ENCODE results near the gene GFRA1. TPM values are rescaled to one million over a fixed set of nuclear protein-coding genes. Genes with fewer than 3 reads are reported as not detected.

GFRA1 gene
- total RNA-seq, 8 experiments from 2014 or later, result 0.77 to 136 (median 50.2) TPM

GRCh38 chr10:116026725-116027124 lies 246.3 kb downstream of the GFRA1 start:
- peak in 2 of 8 experiments; percentile 22 to 54 for ATAC-seq (replicated peaks in 6 of 8)
- 17 to 97% (median 60%) methylated on average over 1 to 6 of the region's 6 CpGs; no CpG with 5 or more reads in 3 of the 10 experiments for WGBS, 10 experiments
- H3K4me3 ChIP-seq, result no peak overlapping the region
- in situ Hi-C loops (cut with MboI; ENCODE audit: low pct_unique_long_range_greater_than_20kb in 2 of 9, low sequenced_read_pairs in 9 of 9, unreplicated experiment in 9 of 9), result no loop called here
- H3K4me1 ChIP-seq (replicated peaks in 1 of 2), result peaks cover 0 to 9% of the 10 kb centered on the region in 2 donors
- no peak overlapping the region for H3K27ac ChIP-seq

- WGBS, 10 experiments, result 80 to 100% (median 100%) methylated on average over 1 of the region's 1 CpG; no CpG with 5 or more reads in 6 of the 10 experiments
- H3K4me3 ChIP-seq, result no peak overlapping the region
- in situ Hi-C loops (cut with MboI; ENCODE audit: low pct_unique_long_range_greater_than_20kb in 2 of 9, low sequenced_read_pairs in 9 of 9, unreplicated experiment in 9 of 9), result no loop called here
- H3K27ac ChIP-seq, result no peak overlapping the region
- ATAC-seq (replicated peaks in 6 of 8), result peak in 1 of 8 experiments; percentile 39
- H3K4me1 ChIP-seq (replicated peaks in 1 of 2), result peaks cover 0 to 9% of the 10 kb centered on the region in 2 donors
These were observed 246.7 kb downstream of the GFRA1 start for GRCh38 chr10:116026315-116026714.

- H3K27ac ChIP-seq, result no peak overlapping the region
- H3K4me3 ChIP-seq, result no peak overlapping the region
- H3K4me1 ChIP-seq (replicated peaks in 1 of 2), result peaks cover 0 to 9% of the 10 kb centered on the region in 2 donors
- WGBS, 10 experiments, result 45 to 100% (median 83%) methylated on average over 1 to 3 of the region's 3 CpGs; no CpG with 5 or more reads in 1 of the 10 experiments
- ATAC-seq (replicated peaks in 6 of 8), result peak in 1 of 8 experiments; percentile 18
- in situ Hi-C loops (cut with MboI; ENCODE audit: low pct_unique_long_range_greater_than_20kb in 2 of 9, low sequenced_read_pairs in 9 of 9, unreplicated experiment in 9 of 9), result no loop called here
These were observed 248.6 kb downstream of the GFRA1 start for GRCh38 chr10:116024271-116024878.

GRCh38 chr10:116017405-116017804 lies 255.6 kb downstream of the GFRA1 start:
- Histone ChIP-seq H3K4me1 (replicated peaks in 1 of 2) (peaks cover 10 to 14% of the 10 kb centered on the region in 2 donors), H3K4me3 (no peak overlapping the region), H3K27ac (no peak overlapping the region)
- WGBS, 10 experiments, result 0 to 90% (median 75%) methylated on average over 1 to 2 of the region's 2 CpGs; no CpG with 5 or more reads in 2 of the 10 experiments
- peak in 1 of 8 experiments; percentile 37 for ATAC-seq (replicated peaks in 6 of 8)
- in situ Hi-C loops (cut with MboI; ENCODE audit: low pct_unique_long_range_greater_than_20kb in 2 of 9, low sequenced_read_pairs in 9 of 9, unreplicated experiment in 9 of 9), result no loop called here

GRCh38 chr10:116015583-116016333 lies 257.2 kb downstream of the GFRA1 start:
- WGBS, 10 experiments, result 11 to 95% (median 76%) methylated on average over 2 to 7 of the region's 7 CpGs
- in situ Hi-C loops (cut with MboI; ENCODE audit: low pct_unique_long_range_greater_than_20kb in 2 of 9, low sequenced_read_pairs in 9 of 9, unreplicated experiment in 9 of 9), result no loop called here

DNA sequence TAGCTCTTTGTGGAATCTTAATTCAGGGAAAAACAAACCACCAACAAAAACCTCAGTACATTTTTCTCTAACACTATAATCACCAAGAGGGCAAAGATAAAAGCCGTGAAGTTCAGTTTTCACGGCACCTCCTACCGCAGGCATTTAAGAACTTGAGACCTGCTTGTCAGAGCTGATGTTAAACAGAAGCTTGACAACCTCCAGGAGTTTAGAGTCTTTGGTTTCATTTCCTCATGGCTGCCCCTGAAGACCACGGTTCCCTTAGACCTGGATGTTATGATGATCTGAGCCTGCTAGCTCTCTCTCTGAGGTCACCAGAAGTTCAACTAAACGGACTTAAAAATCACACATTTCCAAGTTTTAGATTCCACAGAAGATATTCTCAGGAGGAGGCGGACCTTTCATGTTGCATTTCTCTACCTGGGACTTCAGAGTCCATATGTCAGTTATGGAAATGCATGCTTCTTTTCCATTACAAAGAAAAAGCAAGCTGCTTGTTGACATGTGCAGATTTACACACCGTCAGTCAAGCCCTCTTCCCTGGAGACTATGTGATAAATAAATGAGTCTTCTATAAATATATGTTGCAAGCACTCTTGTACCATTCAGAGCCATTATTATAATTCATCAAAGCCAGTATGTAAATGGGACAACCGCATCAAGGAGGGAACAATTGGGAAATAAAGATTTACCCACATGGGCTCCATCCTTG lies 258.0 kb downstream of the GFRA1 start:
- H3K4me1 ChIP-seq (replicated peaks in 1 of 2), result peaks cover 10 to 14% of the 10 kb centered on the region in 2 donors
- WGBS, 10 experiments, result 0 to 100% (median 61%) methylated on average over 1 to 6 of the region's 8 CpGs
- in situ Hi-C loops (cut with MboI; ENCODE audit: low pct_unique_long_range_greater_than_20kb in 2 of 9, low sequenced_read_pairs in 9 of 9, unreplicated experiment in 9 of 9), result no loop called here

More at GRCh38 chr10:116015583-116016333, 257.2 kb downstream of the GFRA1 start:
- Histone ChIP-seq H3K27ac (peak overlapping the region in 1 of 2 donors; percentile 61), H3K4me1 (replicated peaks in 1 of 2) (peaks cover 10 to 14% of the 10 kb centered on the region in 2 donors), H3K4me3 (no peak overlapping the region)
- peak in 5 of 8 experiments; percentile 45 to 79 (median 64) for ATAC-seq (replicated peaks in 6 of 8)

DNA sequence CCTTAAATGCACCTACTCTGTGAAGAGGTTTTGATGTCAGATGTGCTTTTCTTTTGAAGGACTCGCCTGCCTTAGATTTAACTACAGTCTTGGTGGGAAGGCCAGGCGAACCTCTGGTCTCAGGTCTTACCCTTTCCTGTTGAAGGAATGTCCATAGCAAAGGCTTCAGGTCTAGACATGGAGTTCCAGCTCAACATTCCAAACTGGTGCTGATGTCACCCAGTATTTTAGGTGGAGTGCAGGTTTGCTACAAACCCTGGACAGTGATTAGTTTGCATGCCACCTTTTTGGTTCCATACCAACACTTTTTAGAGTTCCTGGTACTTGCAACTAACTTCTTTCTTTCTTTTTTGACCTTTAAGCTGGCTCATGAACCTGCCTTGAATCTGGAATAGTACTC lies 258.7 kb downstream of the GFRA1 start:
- whole genome bisulfite sequencing, 10 experiments, result 0 to 100% (median 90%) methylated on average over 1 of the region's 2 CpGs; no CpG with 5 or more reads in 6 of the 10 experiments
- Histone ChIP-seq H3K27ac (no peak overlapping the region), H3K4me3 (no peak overlapping the region), H3K4me1 (replicated peaks in 1 of 2) (peaks cover 10 to 14% of the 10 kb centered on the region in 2 donors)
- in situ Hi-C loops (cut with MboI; ENCODE audit: low pct_unique_long_range_greater_than_20kb in 2 of 9, low sequenced_read_pairs in 9 of 9, unreplicated experiment in 9 of 9), result no loop called here
- ATAC-seq (replicated peaks in 6 of 8), result no peak

More for the DNA sequence above, 258.0 kb downstream of the GFRA1 start:
- ATAC-seq (replicated peaks in 6 of 8), result peak in 6 of 8 experiments; percentile 49 to 69 (median 58)
- Histone ChIP-seq H3K4me3 (no peak overlapping the region), H3K27ac (no peak overlapping the region)

DNA sequence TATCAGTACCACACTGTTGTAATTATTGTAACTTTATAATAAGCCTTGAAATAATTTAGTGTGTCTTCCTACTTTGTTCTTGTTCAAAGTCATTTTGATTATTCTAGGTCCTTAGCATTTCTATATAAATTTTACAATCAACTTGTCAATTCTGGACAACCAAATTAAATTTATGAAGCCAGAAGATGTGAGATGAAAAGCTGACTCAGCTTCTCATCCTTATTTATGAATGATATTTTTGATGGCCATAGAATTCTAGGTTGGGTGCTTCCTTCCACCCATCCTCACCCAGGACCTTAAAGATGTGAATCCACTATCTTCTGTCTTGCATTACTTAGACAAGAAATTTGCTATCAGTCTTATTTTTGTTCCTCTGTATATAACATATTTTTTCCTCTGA lies 261.1 kb downstream of the GFRA1 start:
- ATAC-seq (replicated peaks in 6 of 8), result no peak
- in situ Hi-C loops (cut with MboI; ENCODE audit: low pct_unique_long_range_greater_than_20kb in 2 of 9, low sequenced_read_pairs in 9 of 9, unreplicated experiment in 9 of 9), result no loop called here
- H3K4me3 ChIP-seq, result no peak overlapping the region

GRCh38 chr10:116007256-116007891 lies 265.6 kb downstream of the GFRA1 start:
- WGBS, 10 experiments, result 21 to 100% (median 79%) methylated on average over 1 to 9 of the region's 9 CpGs
- ATAC-seq (replicated peaks in 6 of 8), result peak in 3 of 8 experiments; percentile 13 to 85 (median 57)
- in situ Hi-C loops (cut with MboI; ENCODE audit: low pct_unique_long_range_greater_than_20kb in 2 of 9, low sequenced_read_pairs in 9 of 9, unreplicated experiment in 9 of 9), result no loop called here
- H3K4me1 ChIP-seq (replicated peaks in 1 of 2), result peaks cover 21% of the 10 kb centered on the region in 2 donors
- H3K4me3 ChIP-seq, result no peak overlapping the region
- H3K27ac ChIP-seq, result no peak overlapping the region

More for the DNA sequence above, 261.1 kb downstream of the GFRA1 start:
- Histone ChIP-seq H3K4me1 (replicated peaks in 1 of 2) (peaks cover 10 to 14% of the 10 kb centered on the region in 2 donors), H3K27ac (no peak overlapping the region)

Other genes starting within 250 kb of the GFRA1 start
- gene CCDC172, start 51.2 kb upstream of the GFRA1 start, total RNA-seq, result under 1 TPM in 2 of 8 experiments, not detected in 6; 0.21 to 0.33 TPM
- gene PNLIPRP3, start 154.6 kb upstream of the GFRA1 start, total RNA-seq, result under 1 TPM in 2 of 8 experiments, not detected in 6; 0.31 to 0.57 TPM